BJ (cell line): ENCODE results near the gene FAH. TPM values are rescaled to one million over a fixed set of nuclear protein-coding genes. Genes with fewer than 3 reads are reported as not detected.
"Not testable (repeated sequence)": the region's sequence is repeated elsewhere in the genome, so short reads cannot be mapped to it uniquely, and the experiment has no call there.

Source experiments
- CTCF ChIA-PET: fragments of 350-600 bp; formaldehyde crosslinking; extraction: SDS; loops from one replicate; lab custom pipeline; 2021; ENCODE audit warnings: antibody characterized with exemption, inconsistent platforms; lab: Yijun Ruan, JAX
- POLR2A ChIA-PET: fragments of 300-600 bp; sonication (Branson Sonifier 250); formaldehyde crosslinking; extraction: SDS; loops from one replicate; lab custom pipeline; 2021; ENCODE audit warnings: antibody characterized with exemption; lab: Charles Lee
- DNase-seq: peaks from one replicate; pipeline ENCODE4 v3.0.0-alpha.2; 2011; ENCODE audit warnings: low read depth
- H3K27me3 ChIP-seq: 2 replicates; pipeline ENCODE4 v1.6.0; 2011; ENCODE audit warnings: low read length; ENCODE audit not compliant: control insufficient read depth, insufficient read depth
- H3K36me3 ChIP-seq: 2 replicates; pipeline ENCODE4 v1.5.1; 2011; ENCODE audit warnings: low read length; ENCODE audit not compliant: control insufficient read depth, insufficient read depth
- H3K4me3 ChIP-seq: 2 replicates; pipeline ENCODE4 v1.5.1; 2011; ENCODE audit warnings: low read depth, mild to moderate bottlenecking, control low read depth, low read length
- polyA plus RNA-seq: library from polyadenylated mRNA; depleted of rRNA; stranded (reverse); fragments of >200 nt; gene quantifications from 2 replicates; pipeline ENCODE4 v1.2.3, GENCODE V29; 2011
- TF ChIP-seq, protein P1 (sequence below): IDR thresholded peaks from 2 replicates; pipeline ENCODE4 v1.5.1; 2011; ENCODE audit warnings: low read depth, mild to moderate bottlenecking, control low read depth, inconsistent platforms, low read length, moderate library complexity; ENCODE audit not compliant: insufficient read depth

Gene FAH
- polyA plus RNA-seq, 1 experiment, result 72.3 TPM

DNA sequence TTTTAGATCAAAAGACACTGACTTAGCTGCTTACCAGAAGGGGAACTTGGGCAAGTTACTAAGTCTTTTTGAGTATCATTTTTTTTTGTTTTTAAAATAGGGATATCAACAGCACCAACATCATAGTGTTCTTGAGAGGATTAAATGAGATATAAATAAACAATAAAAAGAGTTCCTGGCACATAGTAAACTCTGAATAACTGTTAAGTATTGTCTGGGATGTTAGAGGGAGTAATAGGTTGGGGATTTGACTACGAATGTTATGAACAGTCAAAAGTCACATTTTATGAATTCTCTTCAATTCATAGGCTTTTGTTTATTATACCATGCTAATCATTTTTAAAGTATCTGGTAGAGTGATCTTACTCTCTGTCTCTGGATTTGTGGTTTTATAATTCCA, 37.8 kb upstream of the FAH start:
- CTCF ChIA-PET, result interaction anchor here (0.6 to 1.1 kb wide), 3 partner anchors 13 to 30 kb away, joined by 3 to 7 read pairs (median 3); no protein-coding TSS in a partner anchor
- DNase-seq, result no peak
- Histone ChIP-seq H3K27me3 (no peaks in the 10 kb centered on the region), H3K36me3 (no peaks in the 10 kb centered on the region), H3K4me3 (no peak overlapping the region)
- TF ChIP-seq, protein P1, sequence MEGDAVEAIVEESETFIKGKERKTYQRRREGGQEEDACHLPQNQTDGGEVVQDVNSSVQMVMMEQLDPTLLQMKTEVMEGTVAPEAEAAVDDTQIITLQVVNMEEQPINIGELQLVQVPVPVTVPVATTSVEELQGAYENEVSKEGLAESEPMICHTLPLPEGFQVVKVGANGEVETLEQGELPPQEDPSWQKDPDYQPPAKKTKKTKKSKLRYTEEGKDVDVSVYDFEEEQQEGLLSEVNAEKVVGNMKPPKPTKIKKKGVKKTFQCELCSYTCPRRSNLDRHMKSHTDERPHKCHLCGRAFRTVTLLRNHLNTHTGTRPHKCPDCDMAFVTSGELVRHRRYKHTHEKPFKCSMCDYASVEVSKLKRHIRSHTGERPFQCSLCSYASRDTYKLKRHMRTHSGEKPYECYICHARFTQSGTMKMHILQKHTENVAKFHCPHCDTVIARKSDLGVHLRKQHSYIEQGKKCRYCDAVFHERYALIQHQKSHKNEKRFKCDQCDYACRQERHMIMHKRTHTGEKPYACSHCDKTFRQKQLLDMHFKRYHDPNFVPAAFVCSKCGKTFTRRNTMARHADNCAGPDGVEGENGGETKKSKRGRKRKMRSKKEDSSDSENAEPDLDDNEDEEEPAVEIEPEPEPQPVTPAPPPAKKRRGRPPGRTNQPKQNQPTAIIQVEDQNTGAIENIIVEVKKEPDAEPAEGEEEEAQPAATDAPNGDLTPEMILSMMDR, result no peak
- POLR2A ChIA-PET, result no interaction called here

DNA sequence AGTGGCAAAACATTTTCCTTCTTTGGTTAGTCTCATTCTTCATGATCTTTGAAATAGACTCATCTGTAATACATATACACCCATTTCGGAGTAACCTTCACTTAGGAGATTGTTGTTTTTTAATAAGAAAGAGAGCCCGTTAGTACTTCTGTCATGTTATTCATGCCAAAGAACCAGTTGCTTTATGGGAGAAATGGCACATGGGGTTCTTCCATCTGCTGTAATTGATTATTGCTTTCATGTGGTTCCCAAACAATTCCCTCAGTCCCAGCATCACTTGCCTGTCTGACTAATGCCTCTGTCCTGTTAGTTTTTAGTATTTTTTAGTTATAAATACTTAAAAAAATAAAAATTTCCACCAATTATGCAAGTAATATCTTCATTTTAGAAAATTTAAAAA, 33.8 kb upstream of the FAH start:
- H3K4me3 ChIP-seq, result no peak overlapping the region
- CTCF ChIA-PET, result no interaction called here
- POLR2A ChIA-PET, result no interaction called here
- no peak for DNase-seq
- H3K27me3 ChIP-seq, result no peaks in the 10 kb centered on the region
- H3K36me3 ChIP-seq, result 0 out of 2 replicates have a peak, but pooled peaks cover 1% of the 10 kb centered on the region
- TF ChIP-seq, protein P1, result no peak

DNA sequence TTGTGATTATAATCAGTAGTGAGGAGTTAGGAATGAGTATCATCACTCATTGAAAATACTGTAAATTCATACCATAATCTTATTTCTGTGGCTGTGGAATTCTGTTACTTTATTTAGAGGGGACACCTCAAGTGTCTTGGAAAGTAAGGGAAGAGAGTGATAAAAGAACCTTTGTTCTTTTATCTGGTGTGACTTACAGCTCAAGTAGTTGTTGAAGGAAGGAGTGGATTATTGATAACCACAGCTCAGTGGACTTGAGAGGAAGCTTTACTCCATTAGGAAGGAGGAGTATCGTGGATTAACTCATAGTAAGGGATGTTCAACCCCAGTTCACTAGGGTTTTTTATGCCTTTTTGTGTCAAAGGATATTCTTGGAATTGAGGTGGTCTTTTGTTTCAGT, 32.2 kb upstream of the FAH start:
- Histone ChIP-seq H3K36me3 (0 out of 2 replicates have a peak, but pooled peaks cover 1% of the 10 kb centered on the region), H3K27me3 (no peaks in the 10 kb centered on the region), H3K4me3 (no peak overlapping the region)
- ChIA-PET CTCF (interaction anchor here (0.8 kb wide), 1 partner anchor 33 kb away, joined by 3 read pairs; no protein-coding TSS in a partner anchor), POLR2A (no interaction called here)
- DNase-seq, result no peak
- TF ChIP-seq, protein P1, result no peak

DNA sequence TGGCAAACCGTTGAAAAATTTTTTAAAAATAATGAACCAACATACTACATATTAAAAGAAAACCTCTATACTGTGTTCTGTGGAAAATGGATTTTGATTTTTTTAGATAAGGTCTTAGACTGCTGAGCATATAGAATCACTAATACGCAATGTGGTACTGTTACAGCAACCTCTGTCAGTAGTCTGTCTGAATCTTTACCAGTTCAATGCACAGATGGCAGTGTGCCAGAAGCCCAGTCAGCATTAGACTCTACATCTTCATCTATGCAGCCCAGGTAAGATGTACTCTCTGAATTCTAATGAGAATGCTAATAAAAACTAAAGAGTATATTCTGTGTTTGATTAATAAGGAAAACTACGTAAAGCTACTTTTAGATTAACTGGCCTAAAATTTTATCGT, 31.3 kb upstream of the FAH start:
- ChIA-PET POLR2A (no interaction called here), CTCF (interaction anchor here (1.0 kb wide), 1 partner anchor 43 kb away, joined by 4 read pairs; no protein-coding TSS in a partner anchor)
- DNase-seq, result no peak
- H3K27me3 ChIP-seq, result no peaks in the 10 kb centered on the region
- H3K36me3 ChIP-seq, result peaks cover 3% of the 10 kb centered on the region; the same call in 1 of the 2 replicates
- TF ChIP-seq, protein P1, result no peak
- no peak overlapping the region for H3K4me3 ChIP-seq

DNA sequence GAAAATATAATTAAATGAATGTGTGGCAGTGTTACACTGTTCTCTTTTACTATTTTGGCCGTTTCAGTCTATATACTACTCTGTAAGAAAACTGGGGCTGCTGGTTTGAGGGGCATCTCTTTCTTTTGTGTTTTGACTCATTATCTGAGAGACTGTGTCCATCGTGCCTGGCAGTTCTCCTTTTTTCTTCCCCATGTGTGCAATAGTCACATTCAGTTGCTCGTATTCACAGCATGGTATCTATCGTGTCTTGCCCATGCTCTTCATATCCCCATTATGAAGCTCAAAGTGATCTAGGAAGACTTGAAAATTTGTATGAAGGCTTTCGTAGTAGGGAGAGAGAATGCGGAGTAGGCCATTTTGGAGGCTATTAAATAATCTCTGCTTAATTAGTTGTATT, 29.8 kb upstream of the FAH start:
- DNase-seq, result no peak
- CTCF ChIA-PET, result no interaction called here
- H3K27me3 ChIP-seq, result no peaks in the 10 kb centered on the region
- TF ChIP-seq, protein P1, result no peak
- peaks cover 5% of the 10 kb centered on the region; the same call in 1 of the 2 replicates for H3K36me3 ChIP-seq
- no peak overlapping the region for H3K4me3 ChIP-seq
- POLR2A ChIA-PET, result no interaction called here

DNA sequence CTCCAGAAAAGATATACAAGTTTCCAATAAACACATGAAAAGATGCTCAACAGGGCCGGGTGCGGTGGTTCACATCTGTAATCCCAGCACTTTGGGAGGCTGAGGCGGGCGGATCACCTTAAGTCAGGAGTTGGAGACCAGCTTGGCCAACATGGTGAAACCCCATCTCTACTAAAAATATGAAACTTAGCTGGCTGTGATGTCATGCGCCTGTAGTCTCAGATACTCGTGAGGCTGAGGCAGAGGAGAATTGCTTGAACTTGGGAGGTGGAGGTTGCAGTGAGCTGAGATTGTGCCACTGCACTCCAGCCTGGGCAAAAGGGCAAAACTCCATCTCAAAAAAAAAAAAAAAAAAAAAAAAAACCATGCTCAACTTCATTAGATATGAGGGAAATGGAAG, 25.5 kb upstream of the FAH start:
- DNase-seq, H3K4me3 ChIP-seq, H3K27me3 ChIP-seq, H3K36me3 ChIP-seq, POLR2A ChIA-PET: not testable (repeated sequence)
- CTCF ChIA-PET, result interaction anchor here (0.7 to 1.5 kb wide), 3 partner anchors 13 to 40 kb away, joined by 3 to 4 read pairs (median 3); no protein-coding TSS in a partner anchor
